Measurements from ENCODE around the gene HNRNPH1.

The HNRNPH1 gene

DNA sequence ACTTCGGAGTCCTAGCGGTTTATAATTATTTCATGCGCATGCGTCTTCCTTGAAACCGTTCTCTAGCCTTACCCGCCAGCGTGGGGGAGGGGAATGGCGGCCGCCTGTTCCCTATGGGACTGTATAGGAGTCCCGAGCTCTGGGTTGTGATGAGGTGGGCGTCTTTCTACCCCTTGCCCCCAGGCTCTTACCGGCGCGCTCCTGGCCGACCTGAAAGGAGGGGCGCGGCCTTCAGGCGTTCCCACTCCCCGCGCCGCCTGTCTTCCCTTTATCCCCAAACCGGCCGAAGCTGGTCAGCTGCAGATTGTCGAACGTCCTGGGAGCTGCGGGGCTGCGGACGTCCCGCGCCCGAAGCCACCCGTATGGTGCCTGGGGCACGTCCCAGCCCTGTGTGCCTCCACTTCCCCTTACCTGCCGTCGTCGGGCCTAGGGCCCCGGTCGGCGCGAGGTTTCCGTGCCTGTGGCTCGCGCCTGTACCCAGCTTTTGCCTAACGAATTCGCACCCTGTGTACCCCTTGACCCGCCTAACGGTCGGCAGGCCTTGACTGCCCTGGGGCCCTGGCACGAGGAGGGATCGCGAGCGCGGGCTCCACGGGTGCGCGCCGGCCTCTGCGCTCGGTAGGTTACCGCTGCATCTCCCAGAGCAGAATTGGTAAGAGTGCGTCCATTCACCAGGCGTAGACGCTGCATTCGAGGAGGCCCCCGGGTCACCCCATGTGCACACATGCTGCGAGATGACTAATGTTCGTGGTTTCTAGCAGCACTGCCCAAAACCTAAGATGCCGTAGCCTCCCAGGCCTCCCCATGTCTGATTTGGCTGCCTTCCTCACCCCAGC is 653 bp upstream of the HNRNPH1 start:
- peak in 1 of 3 donors; percentile 26 for DNase-seq (ENCODE audit: low read depth in 3 of 3, low spot score in 1 of 3)

DNA sequence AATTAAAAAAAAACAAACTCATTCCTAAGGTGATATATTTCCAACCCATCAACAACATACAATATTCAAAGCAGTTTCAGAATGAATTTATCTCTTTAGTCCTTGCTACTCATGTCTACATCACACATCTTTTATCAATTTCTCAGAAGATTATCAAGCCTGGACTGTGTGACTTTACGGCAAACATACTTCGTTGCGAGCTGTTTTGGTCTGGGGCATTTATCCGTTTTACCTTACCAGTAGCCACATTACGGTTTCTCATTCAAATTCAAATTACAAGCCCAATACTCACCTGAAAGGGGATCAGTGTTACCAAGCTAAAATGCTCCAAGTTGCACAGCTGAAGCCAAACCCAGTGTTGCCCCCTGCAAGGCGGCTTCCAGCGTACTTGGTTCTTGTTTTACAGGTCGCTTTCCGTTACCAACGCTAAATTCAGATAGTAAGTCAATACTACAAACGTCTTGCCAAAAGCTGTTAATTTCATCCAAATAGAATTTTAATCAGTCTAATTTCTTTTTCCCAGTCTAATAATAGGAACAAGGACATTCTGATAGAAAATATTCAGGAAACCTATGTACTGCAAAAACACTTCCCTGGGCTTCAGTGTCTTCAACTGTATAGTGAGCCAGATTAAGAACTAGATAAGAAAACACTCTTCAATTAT is 1.8 kb downstream of the HNRNPH1 start:
- no peak for DNase-seq (ENCODE audit: low read depth in 3 of 3, low spot score in 1 of 3)

DNA sequence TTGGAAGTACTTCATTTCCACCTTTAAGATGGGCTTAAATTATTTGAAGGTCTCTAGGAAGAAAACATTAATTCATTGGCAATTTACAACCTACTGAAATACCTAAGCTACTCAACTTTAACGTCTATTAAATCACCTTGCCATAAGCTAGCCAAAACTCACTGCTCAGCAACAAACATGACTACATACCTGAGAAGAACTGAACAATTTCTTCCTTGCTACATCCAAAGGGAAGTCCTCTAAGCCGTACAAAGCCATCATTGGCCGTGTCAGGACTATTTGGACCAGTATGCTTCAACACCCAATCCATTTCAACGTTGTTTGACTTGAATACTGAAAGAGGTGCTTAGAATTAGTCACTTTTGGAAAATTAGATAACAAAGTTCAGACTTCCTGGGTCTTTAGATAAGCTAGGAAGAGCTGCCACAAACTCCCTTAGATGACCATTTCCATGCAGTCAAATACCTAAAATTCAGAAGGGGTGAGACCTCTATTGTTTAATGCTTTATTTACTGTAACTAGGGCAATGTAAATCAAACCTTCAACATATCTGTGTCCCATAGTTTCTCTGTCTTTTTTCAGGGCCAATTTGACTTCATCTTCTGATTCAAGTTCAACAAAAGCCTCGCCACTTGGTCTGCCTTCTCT is 2.6 kb downstream of the HNRNPH1 start:
- DNase-seq (ENCODE audit: low read depth in 3 of 3, low spot score in 1 of 3): no peak

DNA sequence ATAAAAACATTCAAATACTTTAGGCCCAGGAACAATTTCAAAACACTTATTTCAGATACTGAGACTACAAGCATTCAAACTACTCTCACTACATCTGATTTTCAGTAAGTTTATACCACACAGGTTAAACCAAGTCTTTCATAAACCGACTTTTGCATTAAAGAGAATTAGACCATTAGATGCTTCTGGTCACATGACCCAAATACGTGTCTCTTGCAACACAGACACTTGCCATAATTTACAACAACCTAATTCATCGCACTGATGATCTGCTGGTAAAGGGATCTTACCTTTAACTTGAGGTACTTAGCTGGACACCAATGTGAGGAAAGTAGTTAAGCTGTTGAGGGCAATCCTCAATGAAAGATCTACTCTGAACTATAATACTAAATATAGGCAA is 3.2 kb downstream of the HNRNPH1 start:
- no peak for DNase-seq (ENCODE audit: low read depth in 3 of 3, low spot score in 1 of 3)

DNA sequence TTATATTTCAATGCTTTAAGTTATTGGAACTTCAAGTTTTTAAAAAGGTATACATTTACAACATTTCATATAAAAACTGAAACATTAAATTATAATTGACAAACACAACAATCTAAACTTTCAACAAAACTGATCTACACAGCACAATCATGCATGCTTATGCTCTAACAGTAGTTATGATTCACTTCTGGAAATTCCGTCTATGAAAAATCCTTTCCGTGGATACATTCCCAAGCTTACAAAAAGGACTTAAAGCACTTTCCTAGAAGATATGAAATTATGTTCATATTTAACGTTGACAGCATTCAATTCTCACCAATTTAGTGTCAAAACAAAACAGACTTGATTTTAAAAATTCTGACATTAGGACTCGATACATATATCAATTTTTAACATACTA is 3.7 kb downstream of the HNRNPH1 start:
- DNase-seq (ENCODE audit: low read depth in 3 of 3, low spot score in 1 of 3): no peak

- no peak for DNase-seq (ENCODE audit: low read depth in 3 of 3, low spot score in 1 of 3)
These were observed 4.4 kb downstream of the HNRNPH1 start for GRCh38 chr5:179618923-179619554.

DNA sequence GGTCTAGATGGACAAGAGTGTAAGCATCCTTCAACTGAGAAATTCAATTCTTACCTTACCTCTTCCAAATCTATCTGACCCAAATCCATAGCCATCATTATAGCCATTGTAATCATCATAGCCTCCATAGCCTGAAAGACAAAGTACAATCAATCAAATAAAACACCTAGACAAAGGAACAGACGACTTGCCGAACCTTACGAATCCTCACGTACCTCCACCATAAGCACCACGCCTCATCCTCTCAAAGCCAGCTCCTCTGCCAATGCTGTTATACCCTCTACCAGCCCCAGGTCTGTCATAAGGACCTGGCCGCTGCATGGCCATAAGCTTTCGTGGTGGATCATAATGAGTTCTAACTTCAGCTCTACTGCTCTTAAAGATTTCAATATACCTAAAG is 5.5 kb downstream of the HNRNPH1 start:
- DNase-seq (ENCODE audit: low read depth in 3 of 3, low spot score in 1 of 3): no peak

- no peak for DNase-seq (ENCODE audit: low read depth in 3 of 3, low spot score in 1 of 3)
These were observed 7.4 kb downstream of the HNRNPH1 start for GRCh38 chr5:179616002-179616594.

DNA sequence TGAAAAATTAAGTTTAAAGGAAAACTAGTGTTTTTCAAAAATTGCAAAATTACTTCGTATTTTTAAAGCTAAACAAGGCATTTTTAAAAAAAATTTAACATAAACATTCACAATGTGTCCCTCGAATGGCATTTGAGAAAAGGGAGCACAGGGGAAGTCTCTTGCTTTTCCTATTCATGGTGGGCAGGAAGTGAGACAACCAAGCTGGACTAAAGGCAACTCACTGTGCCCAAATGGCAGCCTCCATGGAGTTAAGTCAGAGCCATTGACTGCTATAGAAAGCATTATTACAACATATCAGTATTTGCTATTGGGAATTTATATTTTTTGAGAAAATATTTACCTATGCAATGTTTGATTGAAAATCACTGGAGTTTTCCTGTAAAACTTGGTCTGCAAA is 8.3 kb downstream of the HNRNPH1 start:
- DNase-seq (ENCODE audit: low read depth in 3 of 3, low spot score in 1 of 3): no peak

GRCh38 chr5:179614745-179615144 is 8.7 kb downstream of the HNRNPH1 start:
- DNase-seq (ENCODE audit: low read depth in 3 of 3, low spot score in 1 of 3): no peak

GRCh38 chr5:179613460-179614071 is 9.9 kb downstream of the HNRNPH1 start:
- DNase-seq (ENCODE audit: low read depth in 3 of 3, low spot score in 1 of 3): no peak

- no peak for DNase-seq (ENCODE audit: low read depth in 3 of 3, low spot score in 1 of 3)
These were observed 10.7 kb downstream of the HNRNPH1 start for GRCh38 chr5:179612577-179613459.

DNA sequence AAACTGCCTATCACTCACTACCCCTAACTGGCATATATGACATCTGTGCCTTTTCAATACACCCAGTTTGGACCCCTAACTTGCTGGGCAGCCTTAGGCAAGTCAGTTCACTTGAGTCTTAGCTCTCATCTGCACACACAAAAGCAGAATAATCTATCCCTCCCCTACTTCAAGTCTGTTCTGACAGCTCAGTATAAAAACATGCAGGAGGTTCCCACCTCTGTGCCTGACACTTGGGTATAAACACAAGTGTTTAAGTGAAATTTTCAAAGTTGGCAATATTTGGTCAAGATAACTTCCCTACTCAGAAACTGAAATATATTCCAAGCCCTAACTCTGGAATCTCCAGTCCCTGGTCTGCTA is 12.6 kb downstream of the HNRNPH1 start:
- DNase-seq (ENCODE audit: low read depth in 3 of 3, low spot score in 1 of 3): no peak

GRCh38 chr5:179610109-179610902 is 13.2 kb downstream of the HNRNPH1 start:
- DNase-seq (ENCODE audit: low read depth in 3 of 3, low spot score in 1 of 3): no peak

DNA sequence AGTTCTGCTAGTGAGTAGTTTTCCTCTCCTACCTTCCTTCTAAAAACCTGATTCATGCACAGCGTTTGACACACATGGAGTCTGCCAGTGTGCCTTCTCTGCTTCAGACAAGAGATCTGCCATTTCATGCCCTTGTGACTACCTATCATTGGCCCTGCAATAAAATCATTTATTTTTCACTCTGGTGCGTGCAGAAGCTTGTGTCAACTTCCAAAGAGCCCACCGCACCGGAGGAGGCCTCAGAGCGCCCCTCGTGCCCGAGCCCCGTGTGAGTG is 13.7 kb downstream of the HNRNPH1 start:
- DNase-seq (ENCODE audit: low read depth in 3 of 3, low spot score in 1 of 3): no peak

- no peak for DNase-seq (ENCODE audit: low read depth in 3 of 3, low spot score in 1 of 3)
These were observed 15.3 kb downstream of the HNRNPH1 start for GRCh38 chr5:179608131-179608581.

- DNase-seq (ENCODE audit: low read depth in 3 of 3, low spot score in 1 of 3): no peak
These were observed 16.1 kb downstream of the HNRNPH1 start for GRCh38 chr5:179607160-179607931.

DNA sequence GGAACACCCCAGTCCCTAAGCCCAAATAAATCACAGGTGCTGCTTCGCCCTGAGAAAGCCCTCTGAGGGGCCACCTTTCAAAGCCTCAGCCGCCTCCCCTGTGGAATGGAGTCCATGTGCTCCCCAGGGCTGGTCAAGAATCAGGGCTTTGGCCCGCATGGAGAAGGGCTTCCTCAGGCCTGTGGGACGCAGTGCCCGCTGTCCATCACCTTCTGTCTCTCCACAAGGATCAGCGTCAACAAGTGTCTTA is 16.6 kb downstream of the HNRNPH1 start:
- DNase-seq (ENCODE audit: low read depth in 3 of 3, low spot score in 1 of 3): no peak

All from stimulated activated CD4-positive, alpha-beta T cell treated with anti-CD3 and anti-CD28 coated beads, TNF-alpha, amount 100 ng/mL, for 1 hour (primary cell).